Panc1 (cell line): Measurements from ENCODE around the gene MYLK.

Experiments used
- POLR2AphosphoS5 ChIP-seq: IDR thresholded peaks from 2 replicates; pipeline ENCODE4 v1.6.1; 2012; ENCODE audit warnings: mild to moderate bottlenecking, low read depth, low read length, moderate library complexity
- TF ChIP-seq, protein P1 (sequence below), 2 experiments: IDR thresholded peaks; 2 replicates each; pipeline ENCODE4 v1.6.1; 2011 to 2012; ENCODE audit warnings: low read depth in 2 of 2, control low read depth in 1 of 2, low read length in 1 of 2, mild to moderate bottlenecking in 1 of 2, moderate library complexity in 1 of 2; ENCODE audit not compliant: insufficient read depth in 1 of 2
- TF ChIP-seq, protein P2 (sequence below): fragments of 450-650 bp; IDR thresholded peaks from 2 replicates; pipeline ENCODE4 v1.5.1; 2017; ENCODE audit warnings: mild to moderate bottlenecking

DNA sequence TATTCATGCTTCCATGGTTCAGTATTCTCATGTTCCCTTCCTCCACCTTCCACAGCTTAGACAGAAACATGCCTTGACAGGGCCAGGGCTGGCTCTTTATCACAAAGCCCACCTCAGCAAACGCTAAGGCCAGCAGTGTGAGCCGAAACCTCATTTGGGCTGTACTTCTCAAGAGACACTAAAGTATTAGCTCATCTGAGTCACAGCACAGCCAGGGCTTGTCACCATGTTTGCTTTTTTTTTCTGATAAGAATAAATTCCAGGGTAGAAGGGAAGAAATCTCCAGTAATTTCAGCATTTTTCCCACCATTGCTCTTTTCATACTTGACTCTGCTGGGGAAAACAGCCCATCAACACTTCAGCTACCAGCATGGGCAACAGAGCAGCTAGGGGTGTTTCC lies 95.4 kb downstream of the MYLK start:
- TF ChIP-seq, protein P1, sequence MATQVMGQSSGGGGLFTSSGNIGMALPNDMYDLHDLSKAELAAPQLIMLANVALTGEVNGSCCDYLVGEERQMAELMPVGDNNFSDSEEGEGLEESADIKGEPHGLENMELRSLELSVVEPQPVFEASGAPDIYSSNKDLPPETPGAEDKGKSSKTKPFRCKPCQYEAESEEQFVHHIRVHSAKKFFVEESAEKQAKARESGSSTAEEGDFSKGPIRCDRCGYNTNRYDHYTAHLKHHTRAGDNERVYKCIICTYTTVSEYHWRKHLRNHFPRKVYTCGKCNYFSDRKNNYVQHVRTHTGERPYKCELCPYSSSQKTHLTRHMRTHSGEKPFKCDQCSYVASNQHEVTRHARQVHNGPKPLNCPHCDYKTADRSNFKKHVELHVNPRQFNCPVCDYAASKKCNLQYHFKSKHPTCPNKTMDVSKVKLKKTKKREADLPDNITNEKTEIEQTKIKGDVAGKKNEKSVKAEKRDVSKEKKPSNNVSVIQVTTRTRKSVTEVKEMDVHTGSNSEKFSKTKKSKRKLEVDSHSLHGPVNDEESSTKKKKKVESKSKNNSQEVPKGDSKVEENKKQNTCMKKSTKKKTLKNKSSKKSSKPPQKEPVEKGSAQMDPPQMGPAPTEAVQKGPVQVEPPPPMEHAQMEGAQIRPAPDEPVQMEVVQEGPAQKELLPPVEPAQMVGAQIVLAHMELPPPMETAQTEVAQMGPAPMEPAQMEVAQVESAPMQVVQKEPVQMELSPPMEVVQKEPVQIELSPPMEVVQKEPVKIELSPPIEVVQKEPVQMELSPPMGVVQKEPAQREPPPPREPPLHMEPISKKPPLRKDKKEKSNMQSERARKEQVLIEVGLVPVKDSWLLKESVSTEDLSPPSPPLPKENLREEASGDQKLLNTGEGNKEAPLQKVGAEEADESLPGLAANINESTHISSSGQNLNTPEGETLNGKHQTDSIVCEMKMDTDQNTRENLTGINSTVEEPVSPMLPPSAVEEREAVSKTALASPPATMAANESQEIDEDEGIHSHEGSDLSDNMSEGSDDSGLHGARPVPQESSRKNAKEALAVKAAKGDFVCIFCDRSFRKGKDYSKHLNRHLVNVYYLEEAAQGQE (IDR thresholded peaks at IDR 0.05; ENCODE audit: insufficient read depth in 1 of 2, low read depth in 2 of 2, low read length in 1 of 2): no peak
- no peak for TF ChIP-seq POLR2AphosphoS5
- TF ChIP-seq, protein P2, sequence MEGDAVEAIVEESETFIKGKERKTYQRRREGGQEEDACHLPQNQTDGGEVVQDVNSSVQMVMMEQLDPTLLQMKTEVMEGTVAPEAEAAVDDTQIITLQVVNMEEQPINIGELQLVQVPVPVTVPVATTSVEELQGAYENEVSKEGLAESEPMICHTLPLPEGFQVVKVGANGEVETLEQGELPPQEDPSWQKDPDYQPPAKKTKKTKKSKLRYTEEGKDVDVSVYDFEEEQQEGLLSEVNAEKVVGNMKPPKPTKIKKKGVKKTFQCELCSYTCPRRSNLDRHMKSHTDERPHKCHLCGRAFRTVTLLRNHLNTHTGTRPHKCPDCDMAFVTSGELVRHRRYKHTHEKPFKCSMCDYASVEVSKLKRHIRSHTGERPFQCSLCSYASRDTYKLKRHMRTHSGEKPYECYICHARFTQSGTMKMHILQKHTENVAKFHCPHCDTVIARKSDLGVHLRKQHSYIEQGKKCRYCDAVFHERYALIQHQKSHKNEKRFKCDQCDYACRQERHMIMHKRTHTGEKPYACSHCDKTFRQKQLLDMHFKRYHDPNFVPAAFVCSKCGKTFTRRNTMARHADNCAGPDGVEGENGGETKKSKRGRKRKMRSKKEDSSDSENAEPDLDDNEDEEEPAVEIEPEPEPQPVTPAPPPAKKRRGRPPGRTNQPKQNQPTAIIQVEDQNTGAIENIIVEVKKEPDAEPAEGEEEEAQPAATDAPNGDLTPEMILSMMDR: no peak
